ENCODE measurements around the gene LEP.

DNA sequence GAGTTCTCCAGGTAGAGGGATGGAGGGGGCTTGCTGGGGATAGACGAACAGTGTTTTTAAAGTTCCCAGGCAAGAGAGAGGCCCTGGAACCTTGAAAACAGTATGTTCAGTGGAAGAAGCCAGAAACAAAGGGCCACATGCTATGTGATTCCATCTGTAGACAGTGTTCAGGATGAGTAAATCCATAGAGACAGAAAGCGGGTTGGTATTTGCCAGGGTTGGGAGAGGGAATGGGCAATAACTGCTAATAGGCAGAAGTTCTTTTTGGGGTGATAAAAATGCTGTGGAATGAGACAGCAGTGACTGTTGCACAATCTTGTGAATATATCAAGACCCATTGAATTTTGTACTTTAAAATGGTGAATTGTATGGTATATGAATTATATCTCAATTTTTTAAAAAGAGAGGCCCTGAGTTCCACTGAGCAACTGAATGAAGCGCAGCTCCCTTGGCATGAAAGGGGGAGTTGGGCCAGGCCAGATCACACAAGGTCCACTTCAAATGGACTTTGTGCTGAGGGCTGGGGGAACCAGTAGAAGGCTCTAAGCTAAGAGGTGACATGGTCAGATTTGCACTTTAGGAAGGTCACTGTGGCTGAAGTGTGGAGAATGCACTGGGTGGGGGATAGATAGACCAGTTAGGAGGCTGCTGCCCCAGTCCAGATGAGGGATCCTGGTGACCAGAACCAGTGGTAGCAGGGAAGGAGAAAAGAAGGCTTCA lies 34.0 kb downstream of the LEP start:
- TF ChIP-seq EZH2 (IDR thresholded peaks at IDR 0.05; ENCODE audit: insufficient read depth, poor library complexity, severe bottlenecking) (no peak), EZH2phosphoT487 (IDR thresholded peaks at IDR 0.05; ENCODE audit: insufficient read depth, low read depth) (no peak)
